K562 (cell line): Measurements from ENCODE around the gene PLXNA3. TPM values are rescaled to one million over a fixed set of nuclear protein-coding genes. Genes with fewer than 3 reads are reported as not detected.

Source experiments
- ATAC-seq: fragments of 200-7000 bp; cut with Tn5 transposase; 3 replicates; pipeline ENCODE4 v1.9.1; 2020; ENCODE audit warnings: moderate library complexity
- BruUV-seq: library from RNA; stranded (reverse); fragments of 400-500 nt; replicated peaks from 2 replicates; lab custom pipeline; 2021; lab: Mats Ljungman, UMichigan
- CTCF ChIA-PET: fragments of 300-600 bp; formaldehyde crosslinking; extraction: SDS; loops from one replicate; lab custom pipeline; 2021; ENCODE audit warnings: low intra/inter-chr PET ratio; lab: Yijun Ruan, JAX
- POLR2A ChIA-PET: fragments of 300-600, 350-650 bp; sonication (Branson Sonifier 250); formaldehyde crosslinking; extraction: SDS; loops from one replicate; lab custom pipeline; 2021; ENCODE audit warnings: antibody characterized with exemption, inconsistent platforms; lab: Yijun Ruan, JAX
- DNase-seq, 4 experiments: peaks; one replicate each; pipeline versions ENCODE4 v3.0.0 to v3.0.0-alpha.2; 2011 to 2018; ENCODE audit warnings: low spot score in 3 of 4, mixed read lengths in 3 of 4; ENCODE audit errors: extremely low read depth in 1 of 4
- FAIRE-seq: peaks from 2 replicates; lab custom pipeline; 2011; peaks lifted over from hg19 to GRCh38; lab: Jason Lieb, UNC
- H2AFZ ChIP-seq: 2 replicates; pipeline ENCODE4 v1.6.0; 2011; ENCODE audit warnings: low read depth, low read length, control low read depth, inconsistent platforms
- H3K27ac ChIP-seq: fragments of 200-600 bp; 3 replicates; pipeline ENCODE4 v1.8.0; 2011; ENCODE audit warnings: low read depth, mild to moderate bottlenecking, control low read depth, inconsistent platforms, low read length, moderate library complexity, mixed read lengths; ENCODE audit errors: extremely low read depth
- H3K27me3 ChIP-seq, 2 experiments: fragments of 300-600 bp in 1 of 2; 2 replicates in 1 of 2; 3 replicates in 1 of 2; pipeline versions ENCODE4 v1.6.0 to v1.8.0; 2011; ENCODE audit warnings: inconsistent platforms in 2 of 2, low read length in 2 of 2, mild to moderate bottlenecking in 1 of 2, mixed read lengths in 1 of 2, moderate library complexity in 1 of 2; ENCODE audit not compliant: control insufficient read depth in 2 of 2, insufficient read depth in 2 of 2
- H3K36me3 ChIP-seq: fragments of 300-600 bp; 3 replicates; pipeline ENCODE4 v1.8.0; 2011; ENCODE audit warnings: mild to moderate bottlenecking, low read length, inconsistent platforms; ENCODE audit not compliant: control insufficient read depth, insufficient read depth
- H3K4me1 ChIP-seq, 2 experiments: fragments of 200-600 bp in 1 of 2; replicated peaks in 1 of 2; 2 replicates in 1 of 2; 3 replicates in 1 of 2; pipeline versions ENCODE4 v1.5.1 to v1.8.0; 2011; ENCODE audit warnings: inconsistent platforms in 2 of 2, low read length in 2 of 2, mild to moderate bottlenecking in 1 of 2, mixed read lengths in 1 of 2, moderate library complexity in 1 of 2; ENCODE audit not compliant: control insufficient read depth in 2 of 2, insufficient read depth in 2 of 2
- H3K4me2 ChIP-seq: 2 replicates; pipeline ENCODE4 v1.6.1; 2011; ENCODE audit warnings: low read length, control low read depth, inconsistent platforms, mixed read lengths; ENCODE audit not compliant: insufficient read depth
- H3K4me3 ChIP-seq: fragments of 200-600 bp; sonication (generic), shearing (Covaris generic); 2 replicates; pipeline ENCODE4 v1.5.1; 2016; ENCODE audit warnings: control low read depth, inconsistent platforms
- H3K79me2 ChIP-seq: fragments of 200-600 bp; 3 replicates; pipeline ENCODE4 v1.8.0; 2011; ENCODE audit warnings: low read length, inconsistent platforms; ENCODE audit not compliant: control insufficient read depth, insufficient read depth
- H3K9ac ChIP-seq, 2 experiments: 2 replicates each; pipeline versions ENCODE4 v1.6.0 to v1.6.1; 2011; ENCODE audit warnings: low read depth in 2 of 2, low read length in 2 of 2, control low read depth in 1 of 2, inconsistent platforms in 1 of 2, mild to moderate bottlenecking in 1 of 2, mixed read lengths in 1 of 2; ENCODE audit not compliant: insufficient read depth in 1 of 2
- H3K9me1 ChIP-seq: one replicate; pipeline ENCODE4 v1.6.0; 2011; ENCODE audit warnings: inconsistent platforms, mild to moderate bottlenecking, low read length, moderate library complexity; ENCODE audit not compliant: control insufficient read depth, insufficient read depth
- H3K9me3 ChIP-seq: replicated peaks from 2 replicates; pipeline ENCODE4 v1.5.1; 2011; ENCODE audit warnings: low read depth, low read length, inconsistent platforms; ENCODE audit not compliant: control insufficient read depth, insufficient read depth
- H4K20me1 ChIP-seq: replicated peaks from 2 replicates; pipeline ENCODE4 v1.6.1; 2011; ENCODE audit warnings: low read length, inconsistent platforms, mixed read lengths; ENCODE audit not compliant: control insufficient read depth, insufficient read depth
- ATF1 ChIP-seq, 2 experiments: fragments of 450-650 bp in 1 of 2; IDR thresholded peaks; 2 replicates each; pipeline ENCODE4 v1.6.1; 2016; ENCODE audit warnings: missing compliant biosample characterization in 1 of 2, missing genetic modification characterization in 1 of 2
- CHAMP1 ChIP-seq: fragments of 450-650 bp; IDR thresholded peaks from 2 replicates; pipeline ENCODE4 v1.6.1; 2016; ENCODE audit warnings: mild to moderate bottlenecking
- CTBP1 ChIP-seq: fragments of 450-650 bp; IDR thresholded peaks from 2 replicates; pipeline ENCODE4 v1.6.1; 2016; ENCODE audit warnings: borderline replicate concordance
- EP300 ChIP-seq: IDR thresholded peaks from 2 replicates; pipeline ENCODE4 v1.6.1; 2012; ENCODE audit warnings: low read length, improper control_type of control experiment
- FOXK2 ChIP-seq, 2 experiments: fragments of 450-650 bp; IDR thresholded peaks in 1 of 2; conservative IDR thresholded peaks in 1 of 2; 2 replicates each; pipeline ENCODE4 v1.6.1; 2016; ENCODE audit warnings: low read depth in 2 of 2, mild to moderate bottlenecking in 1 of 2
- ID3 ChIP-seq, 2 experiments: fragments of 250-450 bp in 1 of 2; fragments of 450-650 bp in 1 of 2; sonication (Bioruptor Pico) in 1 of 2; IDR thresholded peaks; 2 replicates each; pipeline versions ENCODE4 v1.6.1 to v1.8.0; 2016 to 2021; ENCODE audit warnings: mild to moderate bottlenecking in 2 of 2, moderate library complexity in 2 of 2, missing compliant biosample characterization in 1 of 2, missing genetic modification characterization in 1 of 2
- NONO ChIP-seq, 2 experiments: fragments of 200-400 bp in 1 of 2; fragments of 450-650 bp in 1 of 2; formaldehyde crosslinking in 1 of 2; IDR thresholded peaks; 2 replicates each; pipeline ENCODE4 v1.6.1; 2017; ENCODE audit warnings: low read depth in 2 of 2, mild to moderate bottlenecking in 2 of 2, moderate library complexity in 2 of 2, low read length in 1 of 2
- PURB ChIP-seq: sonication (generic); formaldehyde crosslinking; IDR thresholded peaks from 2 replicates; pipeline ENCODE4 v1.9.0; 2021; ENCODE audit warnings: low read depth, mild to moderate bottlenecking, missing genetic modification reagents
- RFX5 ChIP-seq: IDR thresholded peaks from 2 replicates; pipeline ENCODE4 v1.6.1; 2011; ENCODE audit warnings: low read depth, mild to moderate bottlenecking, improper control_type of control experiment, low read length
- SMARCE1 ChIP-seq: fragments of 450-650 bp; IDR thresholded peaks from 2 replicates; pipeline ENCODE4 v1.7.1; 2016; ENCODE audit warnings: mild to moderate bottlenecking
- TCF7 ChIP-seq: sonication (generic); IDR thresholded peaks from 2 replicates; pipeline ENCODE4 v1.6.1; 2016; ENCODE audit warnings: antibody characterized with exemption, borderline replicate concordance
- THRB ChIP-seq: fragments of 450-650 bp; formaldehyde crosslinking; conservative IDR thresholded peaks from 2 replicates; pipeline ENCODE4 v1.4.0; 2022; ENCODE audit warnings: mild to moderate bottlenecking, missing genetic modification characterization
- ZNF586 ChIP-seq: fragments of 450-650 bp; formaldehyde crosslinking; conservative IDR thresholded peaks from 2 replicates; pipeline ENCODE4 v1.4.0; 2020; ENCODE audit warnings: mild to moderate bottlenecking, moderate library complexity
- WGBS: fragments of 100-300 bp; shearing (Covaris generic); methylation state at CpG from one replicate; pipeline ENCODE4 v1.1.6; 2016; ENCODE audit warnings: low coverage, mixed read lengths; ENCODE audit not compliant: insufficient coverage; ENCODE audit errors: missing lambda C conversion rate; 5-methylcytosine and 5-hydroxymethylcytosine counted together
- in situ Hi-C: fragments of 300-500 bp; cut with MboI; formaldehyde crosslinking; loops from 4 replicates; pipeline ENCODE4 v1.15.0; 2018; ENCODE audit warnings: inconsistent platforms, mixed read lengths
- intact Hi-C: fragments of 100-400 bp; cut with micrococcal nuclease; formaldehyde crosslinking; loops from 2 replicates; pipeline ENCODE4 v1.14.2; 2022
- polyA plus RNA-seq, 8 experiments: library from polyadenylated mRNA; depleted of rRNA in 4 of 8; stranded (reverse) in 5 of 8; unstranded in 3 of 8; fragments of >200 nt; fragmentation: Nextera tagmentation in 2 of 8; fragmentation: Illumina TruSeq in 1 of 8; extraction: Ambion mirVana in 2 of 8; extraction: Trizol in 1 of 8; gene quantifications; 2 replicates each; pipeline versions ENCODE4 v1.2.1 to v1.2.3, GENCODE V29; 2011 to 2014; ENCODE audit warnings: inconsistent platforms in 1 of 8, missing spikeins in 1 of 8
- total RNA-seq, 7 experiments: library from RNA; depleted of rRNA in 6 of 7; stranded (reverse); fragments of >200 nt in 6 of 7; fragmentation: Illumina TruSeq in 2 of 7; extraction: Trizol in 2 of 7; gene quantifications; 2 replicates each; pipeline versions ENCODE4 v1.2.1 to v1.2.3, GENCODE V29; 2011 to 2021; ENCODE audit warnings: low replicate concordance in 1 of 7
- TF ChIP-seq, protein P1 (sequence below): IDR thresholded peaks from 2 replicates; pipeline ENCODE4 v1.6.1; 2016; ENCODE audit warnings: missing genetic modification characterization, missing compliant biosample characterization

PLXNA3 gene
- total and polyA plus RNA-seq, 9 of the 15 experiments (the other 6 are each of a cell fraction or from before 2014, with no cell fraction given), result 0.32 to 47.8 (median 7.5) TPM

DNA sequence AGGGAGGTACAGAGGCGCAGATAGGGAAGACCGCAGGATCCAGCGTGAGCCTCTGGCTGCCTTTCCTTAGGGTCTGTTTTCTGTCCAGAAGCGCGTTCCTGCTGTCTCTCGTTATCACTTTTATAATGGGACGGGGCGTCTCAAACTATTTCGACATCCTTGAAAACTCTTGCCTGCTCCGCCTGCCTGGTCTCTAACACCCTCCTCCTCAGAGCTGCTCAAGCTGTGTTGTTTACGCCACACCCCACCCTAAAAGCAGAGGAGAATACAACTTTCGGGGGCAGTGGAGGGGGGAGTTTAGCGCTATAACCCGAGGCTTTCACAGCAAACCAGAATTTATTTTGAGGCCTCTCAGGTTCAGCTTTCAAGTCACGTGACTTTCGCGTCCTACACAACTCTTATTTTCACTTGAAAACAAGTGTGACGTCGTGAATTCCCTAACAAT is 58.6 kb downstream of the PLXNA3 start:
- no peaks in the 10 kb centered on the region for H3K27me3 ChIP-seq
- no peak for FAIRE-seq
- peak; percentile 6 for ATAC-seq
- TF ChIP-seq ATF1 (CRISPR knock-in tag; IDR thresholded peaks at IDR 0.05) (no peak), ATF1 (tag; IDR thresholded peaks at IDR 0.05) (no peak), ZNF586 (CRISPR knock-in tag) (no peak), TCF7 (no peak), PURB (CRISPR knock-in tag) (no peak), SMARCE1 (no peak), FOXK2 (conservative IDR thresholded peaks at IDR 0.05 in 1 of 2, IDR thresholded peaks at IDR 0.05 in 1 of 2; ENCODE audit: low read depth in 2 of 2) (0 out of 4 replicates have a peak, but pooled peaks of 1 of the 2 experiments have one; percentile 21), RFX5 (no peak), NONO (IDR thresholded peaks at IDR 0.05; ENCODE audit: low read depth in 2 of 2, low read length in 1 of 2) (no peak), EP300 (no peak), THRB (no peak), ID3 (CRISPR knock-in tag; IDR thresholded peaks at IDR 0.05) (no peak), ID3 (tag; IDR thresholded peaks at IDR 0.05) (no peak), CTBP1 (no peak), CHAMP1 (no peak)
- TF ChIP-seq, protein P1, sequence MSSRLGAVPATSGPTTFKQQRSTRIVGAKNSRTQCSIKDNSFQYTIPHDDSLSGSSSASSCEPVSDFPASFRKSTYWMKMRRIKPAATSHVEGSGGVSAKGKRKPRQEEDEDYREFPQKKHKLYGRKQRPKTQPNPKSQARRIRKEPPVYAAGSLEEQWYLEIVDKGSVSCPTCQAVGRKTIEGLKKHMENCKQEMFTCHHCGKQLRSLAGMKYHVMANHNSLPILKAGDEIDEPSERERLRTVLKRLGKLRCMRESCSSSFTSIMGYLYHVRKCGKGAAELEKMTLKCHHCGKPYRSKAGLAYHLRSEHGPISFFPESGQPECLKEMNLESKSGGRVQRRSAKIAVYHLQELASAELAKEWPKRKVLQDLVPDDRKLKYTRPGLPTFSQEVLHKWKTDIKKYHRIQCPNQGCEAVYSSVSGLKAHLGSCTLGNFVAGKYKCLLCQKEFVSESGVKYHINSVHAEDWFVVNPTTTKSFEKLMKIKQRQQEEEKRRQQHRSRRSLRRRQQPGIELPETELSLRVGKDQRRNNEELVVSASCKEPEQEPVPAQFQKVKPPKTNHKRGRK (tag), result no peak

More for the DNA sequence above, 58.6 kb downstream of the PLXNA3 start:
- in situ Hi-C loops (no loop called here), intact Hi-C loops (loop anchor here (5.0 kb wide), 1 partner anchor 34 kb away; no protein-coding TSS in a partner anchor)
- Histone ChIP-seq H3K9ac (peak overlapping the region; percentile 78 to 93), H4K20me1 (no peaks in the 10 kb centered on the region), H2AFZ (peak overlapping the region; percentile 98), H3K36me3 (peaks cover 10% of the 10 kb centered on the region; the same call in 2 of the 3 replicates), H3K9me3 (no peaks in the 10 kb centered on the region), H3K27ac (peak overlapping the region; percentile 90), H3K4me3 (peak overlapping the region; percentile 89), H3K4me1 (peaks cover 13 to 34% of the 10 kb centered on the region in 2 experiments; a peak in 4 of 5 replicates), H3K79me2 (peaks cover 25% of the 10 kb centered on the region), H3K4me2 (peak overlapping the region; percentile 99), H3K9me1 (no peaks in the 10 kb centered on the region)
- 11% methylated on average over 16 of the region's 19 CpGs for WGBS
- DNase-seq, result no peak
- BruUV-seq, result TSS peak; percentile 97
- ChIA-PET CTCF (interaction anchor here (0.6 kb wide), 1 partner anchor 427 kb away, joined by 4 read pairs; no protein-coding TSS in a partner anchor), POLR2A (interaction anchor here (0.6 to 1.7 kb wide), 7 partner anchors 11 to 148 kb away, joined by 3 to 8 read pairs (median 3); partner anchors contain the start of gene SLC10A3)
